GM12892 (cell line): ENCODE results near the gene ICAM4.

Experiments
- DNase-seq: peaks from one replicate; pipeline ENCODE4 v3.0.0; 2011; ENCODE audit not compliant: insufficient read length
- FAIRE-seq: peaks from 2 replicates; lab custom pipeline; 2011; peaks lifted over from hg19 to GRCh38; lab: Jason Lieb, UNC
- POLR2A ChIP-seq: IDR thresholded peaks from 2 replicates; pipeline ENCODE4 v1.6.1; 2011; ENCODE audit warnings: low read depth, low read length, control low read depth
- POLR2AphosphoS5 ChIP-seq: IDR thresholded peaks from 2 replicates; pipeline ENCODE4 v1.6.1; 2011; ENCODE audit warnings: low read depth, low read length, control low read depth
- TAF1 ChIP-seq: IDR thresholded peaks from 2 replicates; pipeline ENCODE4 v1.6.1; 2011; ENCODE audit warnings: low read depth, mild to moderate bottlenecking, control low read depth, low read length, borderline replicate concordance

ICAM4 gene

GRCh38 chr19:10284960-10285278 is 1.8 kb upstream of the ICAM4 start:
- DNase-seq: no peak
- no peak for FAIRE-seq
- TF ChIP-seq POLR2A: no peak

- TF ChIP-seq TAF1 (no peak), POLR2AphosphoS5 (peak; percentile 42; the same call in 1 of the 2 replicates), POLR2A (no peak)
- FAIRE-seq: no peak
- no peak for DNase-seq
Observed at GRCh38 chr19:10285393-10285792, 1.4 kb upstream of the ICAM4 start.

- peak; percentile 89 for FAIRE-seq
- no peak for DNase-seq
- TF ChIP-seq TAF1: no peak
- TF ChIP-seq POLR2A: no peak
- TF ChIP-seq POLR2AphosphoS5: no peak
Observed at GRCh38 chr19:10288662-10289166, 2.0 kb downstream of the ICAM4 start.

GRCh38 chr19:10289167-10289835 is 2.5 kb downstream of the ICAM4 start:
- no peak for DNase-seq
- peak; percentile 78 for FAIRE-seq
- TF ChIP-seq POLR2A (no peak), TAF1 (no peak), POLR2AphosphoS5 (no peak)

GRCh38 chr19:10289836-10290356 is 3.1 kb downstream of the ICAM4 start, which contains the start of gene ICAM5:
Gene ICAM5, plus strand, starts transcription at chr19:10289952. Its CDS starts 92 bp downstream, at chr19:10290044.
- no peak for DNase-seq
- no peak for FAIRE-seq
- TF ChIP-seq TAF1 (no peak), POLR2AphosphoS5 (no peak), POLR2A (no peak)

- TF ChIP-seq POLR2AphosphoS5 (no peak), TAF1 (no peak), POLR2A (no peak)
- DNase-seq (no peak), FAIRE-seq (no peak)
Observed at GRCh38 chr19:10290357-10290875, 3.7 kb downstream of the ICAM4 start.

- TF ChIP-seq TAF1 (no peak), POLR2A (no peak), POLR2AphosphoS5 (no peak)
- peak; percentile 82 for FAIRE-seq
- no peak for DNase-seq
Observed at GRCh38 chr19:10290876-10291553, 4.3 kb downstream of the ICAM4 start.

- FAIRE-seq (no peak), DNase-seq (no peak)
Observed at GRCh38 chr19:10291554-10292205, 4.9 kb downstream of the ICAM4 start.

GRCh38 chr19:10292206-10292788 is 5.5 kb downstream of the ICAM4 start:
- DNase-seq: peak; percentile 76
- FAIRE-seq: peak; percentile 87
- no peak for TF ChIP-seq TAF1
- TF ChIP-seq POLR2AphosphoS5: no peak
- no peak for TF ChIP-seq POLR2A

More at GRCh38 chr19:10291554-10292205, 4.9 kb downstream of the ICAM4 start:
- no peak for TF ChIP-seq POLR2AphosphoS5
- TF ChIP-seq TAF1: no peak
- no peak for TF ChIP-seq POLR2A

GRCh38 chr19:10292789-10293636 is 6.3 kb downstream of the ICAM4 start:
- no peak for FAIRE-seq
- DNase-seq: no peak
- TF ChIP-seq TAF1 (no peak), POLR2A (no peak), POLR2AphosphoS5 (no peak)
